Neuronal stem cell (in vitro differentiated cells): ENCODE data around the gene ZMIZ1.

ENCODE experiments used
- DNase-seq: peaks from one replicate; pipeline ENCODE4 v3.0.0-alpha.2; 2013; ENCODE audit warnings: low spot score
- H2AFZ ChIP-seq: one replicate; pipeline ENCODE4 v1.6.1; 2013; ENCODE audit warnings: mild to moderate bottlenecking, low read length, inconsistent platforms
- H2AK5ac ChIP-seq: 2 replicates; pipeline ENCODE4 v1.6.1; 2013; ENCODE audit warnings: low read depth, mild to moderate bottlenecking, inconsistent platforms, low read length, moderate library complexity, mixed read lengths
- H2BK120ac ChIP-seq: 2 replicates; pipeline ENCODE4 v1.6.1; 2013; ENCODE audit warnings: low read depth, mild to moderate bottlenecking, inconsistent platforms, low read length, moderate library complexity, mixed read lengths
- H2BK12ac ChIP-seq: one replicate; pipeline ENCODE4 v1.6.1; 2013; ENCODE audit warnings: low read length, inconsistent platforms
- H2BK15ac ChIP-seq: 2 replicates; pipeline ENCODE4 v1.6.1; 2013; ENCODE audit warnings: mild to moderate bottlenecking, low read length, inconsistent platforms, mixed read lengths
- H2BK5ac ChIP-seq: one replicate; pipeline ENCODE4 v1.6.1; 2013; ENCODE audit warnings: inconsistent platforms, mild to moderate bottlenecking, low read length, moderate library complexity
- H3K14ac ChIP-seq: one replicate; pipeline ENCODE4 v1.6.1; 2013; ENCODE audit warnings: low read length, inconsistent platforms
- H3K18ac ChIP-seq: 2 replicates; pipeline ENCODE4 v1.6.1; 2013; ENCODE audit warnings: low read length, inconsistent platforms
- H3K23ac ChIP-seq: 2 replicates; pipeline ENCODE4 v1.6.1; 2013; ENCODE audit warnings: low read depth, mild to moderate bottlenecking, mixed read lengths, low read length, inconsistent platforms; ENCODE audit not compliant: poor library complexity
- H3K27ac ChIP-seq: replicated peaks from 3 replicates; pipeline ENCODE4 v1.5.1; 2013; ENCODE audit warnings: low read length, inconsistent platforms
- H3K27me3 ChIP-seq, 3 experiments: 2 replicates each; pipeline ENCODE4 v1.6.1; 2013; ENCODE audit warnings: low read length in 3 of 3, mild to moderate bottlenecking in 2 of 3, inconsistent platforms in 1 of 3, low read depth in 1 of 3, mixed read lengths in 1 of 3, moderate library complexity in 1 of 3; ENCODE audit not compliant: control insufficient read depth in 3 of 3, insufficient read depth in 3 of 3
- H3K36me3 ChIP-seq, 2 donors: replicated peaks in 1 of 2; 2 replicates each; pipeline ENCODE4 v1.6.1; 2013; ENCODE audit warnings: low read length in 2 of 2; ENCODE audit not compliant: control insufficient read depth in 2 of 2, insufficient read depth in 2 of 2
- H3K4ac ChIP-seq: 2 replicates; pipeline ENCODE4 v1.6.1; 2013; ENCODE audit warnings: inconsistent platforms, mild to moderate bottlenecking, low read length, moderate library complexity
- H3K4me1 ChIP-seq, 2 donors: 1 replicate in 1 of 2; 2 replicates in 1 of 2; pipeline ENCODE4 v1.6.1; 2013; ENCODE audit warnings: low read length in 2 of 2, low read depth in 1 of 2; ENCODE audit not compliant: control insufficient read depth in 2 of 2, insufficient read depth in 1 of 2
- H3K4me2 ChIP-seq: one replicate; pipeline ENCODE4 v1.6.1; 2013; ENCODE audit warnings: mild to moderate bottlenecking, low read length, inconsistent platforms; ENCODE audit not compliant: insufficient read depth, poor library complexity, severe bottlenecking
- H3K4me3 ChIP-seq, 2 donors: 2 replicates each; pipeline ENCODE4 v1.5.1; 2013; ENCODE audit warnings: low read length in 2 of 2, mild to moderate bottlenecking in 2 of 2, inconsistent platforms in 1 of 2, moderate library complexity in 1 of 2
- H3K79me1 ChIP-seq: one replicate; pipeline ENCODE4 v1.6.1; 2013; ENCODE audit warnings: low read depth, mild to moderate bottlenecking, inconsistent platforms, low read length, moderate library complexity
- H3K9ac ChIP-seq: one replicate; pipeline ENCODE4 v1.6.1; 2013; ENCODE audit warnings: mild to moderate bottlenecking, low read depth, low read length, inconsistent platforms; ENCODE audit not compliant: poor library complexity
- H3K9me3 ChIP-seq, 2 donors: replicated peaks in 1 of 2; 2 replicates each; pipeline versions ENCODE3 to v1.6.1; 2013; ENCODE audit warnings: low read length in 2 of 2, mild to moderate bottlenecking in 2 of 2, inconsistent platforms in 1 of 2, low read depth in 1 of 2, mixed read lengths in 1 of 2, moderate library complexity in 1 of 2; ENCODE audit not compliant: control insufficient read depth in 2 of 2, insufficient read depth in 1 of 2
- H4K8ac ChIP-seq: one replicate; pipeline ENCODE4 v1.6.1; 2013; ENCODE audit warnings: low read depth, mild to moderate bottlenecking, inconsistent platforms, low read length, moderate library complexity
- H4K91ac ChIP-seq: one replicate; pipeline ENCODE4 v1.6.1; 2013; ENCODE audit warnings: low read length, low read depth, mild to moderate bottlenecking, inconsistent platforms; ENCODE audit not compliant: poor library complexity
- WGBS, 2 donors: extraction: QIAGEN DNeasy Blood & Tissue Kit; methylation state at CpG; one replicate each; pipeline ENCODE4 v1.1.7; 2013; ENCODE audit warnings: missing lambda C conversion rate in 2 of 2, mixed read lengths in 1 of 2; ENCODE audit not compliant: insufficient read length in 2 of 2, insufficient replicate concordance in 1 of 2; ENCODE audit errors: extremely low coverage in 2 of 2; 5-methylcytosine and 5-hydroxymethylcytosine counted together

The ZMIZ1 gene

DNA sequence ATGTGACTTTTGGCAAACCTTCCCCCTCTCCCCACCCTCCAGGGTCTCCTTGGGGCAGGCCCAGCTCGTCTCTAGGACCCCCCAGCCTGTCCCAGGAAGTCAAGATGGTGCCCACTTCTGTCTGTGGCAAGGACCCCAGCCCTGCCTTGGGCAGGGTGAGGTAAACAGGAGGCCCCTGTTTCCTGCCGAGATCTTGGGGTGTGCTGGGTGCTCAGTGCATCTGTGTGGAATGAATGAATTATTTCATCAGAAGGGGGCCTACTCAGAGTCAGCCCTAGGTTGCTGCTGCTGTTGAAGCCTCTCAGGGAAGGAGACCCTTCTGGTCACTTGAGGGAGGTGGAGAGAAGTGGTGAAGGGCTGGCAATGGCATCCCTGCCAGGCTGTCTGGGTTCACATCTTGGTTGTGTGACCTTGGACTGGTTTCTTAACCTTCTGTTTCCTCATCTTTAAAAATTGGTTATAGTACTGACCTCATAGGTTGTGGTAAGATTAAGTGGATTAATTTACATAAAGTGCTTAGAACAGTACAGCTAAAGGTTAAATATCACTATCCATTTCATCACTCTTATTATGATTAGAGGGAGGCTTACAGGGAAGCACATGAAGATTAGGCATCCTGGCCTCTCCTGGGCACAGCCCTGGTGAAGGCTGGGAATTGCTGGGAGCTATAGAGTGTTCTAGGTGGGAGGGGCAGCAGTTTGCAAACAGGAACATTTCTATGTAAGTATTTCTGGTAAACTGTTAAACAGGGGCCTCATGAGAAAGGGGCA is 67.7 kb downstream of the ZMIZ1 start:
- H2BK5ac ChIP-seq, result no peak overlapping the region
- H4K8ac ChIP-seq, result no peak overlapping the region
- H2AK5ac ChIP-seq, result no peak overlapping the region
- H3K27me3 ChIP-seq, result no peaks in the 10 kb centered on the region
- no peak overlapping the region for H3K4me3 ChIP-seq
- H3K36me3 ChIP-seq, result peaks cover 22 to 63% of the 10 kb centered on the region in 2 donors
- no peak overlapping the region for H3K9ac ChIP-seq
- H2AFZ ChIP-seq, result no peak overlapping the region
- no CpG with 5 or more reads among the region's 2 CpGs for WGBS, 2 donors
- peak overlapping the region; percentile 41 for H3K18ac ChIP-seq
- no peak overlapping the region for H2BK120ac ChIP-seq
- H3K27ac ChIP-seq, result no peak overlapping the region
- H2BK15ac ChIP-seq, result no peak overlapping the region
- H3K4me2 ChIP-seq, result no peak overlapping the region
- H3K14ac ChIP-seq, result no peak overlapping the region
- peaks cover 42 to 46% of the 10 kb centered on the region in 2 donors for H3K4me1 ChIP-seq
- no peak overlapping the region for H3K4ac ChIP-seq
- no peak for DNase-seq
- no peak overlapping the region for H4K91ac ChIP-seq
- no peak overlapping the region for H2BK12ac ChIP-seq
- no peak overlapping the region for H3K23ac ChIP-seq
- H3K79me1 ChIP-seq, result peaks cover 4% of the 10 kb centered on the region
- no peaks in the 10 kb centered on the region for H3K9me3 ChIP-seq

DNA sequence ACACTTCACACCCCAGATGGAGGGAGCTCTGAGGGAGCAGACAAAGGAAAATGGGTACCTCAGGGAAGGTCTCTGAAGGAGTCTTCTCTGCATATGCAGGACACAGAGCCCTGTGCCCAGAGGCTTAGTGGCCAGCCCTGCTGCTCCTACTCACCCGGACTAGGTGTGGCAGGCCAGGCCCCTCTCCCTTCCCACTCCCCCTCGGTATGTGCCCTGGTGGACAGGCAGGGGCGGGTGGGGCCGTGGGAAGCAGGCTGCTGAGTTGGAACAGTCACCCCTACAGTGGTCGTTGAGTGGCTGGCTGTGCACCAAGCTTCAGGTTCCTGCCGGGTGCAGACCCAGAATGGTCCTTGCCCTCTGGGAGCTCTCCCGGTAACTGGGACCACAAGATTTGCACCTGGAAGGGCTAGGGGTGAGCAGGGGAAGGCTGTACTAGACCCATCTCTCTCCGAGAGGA is 68.6 kb downstream of the ZMIZ1 start:
- Histone ChIP-seq H3K4me3 (no peak overlapping the region), H3K4me1 (peaks cover 37% of the 10 kb centered on the region in 2 donors), H3K14ac (no peak overlapping the region), H3K27ac (no peak overlapping the region), H2BK5ac (no peak overlapping the region), H2AFZ (no peak overlapping the region), H3K18ac (peak overlapping the region; percentile 48), H3K27me3 (no peaks in the 10 kb centered on the region), H3K36me3 (peaks cover 19 to 64% of the 10 kb centered on the region in 2 donors), H4K8ac (no peak overlapping the region), H2BK12ac (no peak overlapping the region), H2BK15ac (no peak overlapping the region), H3K9ac (peak overlapping the region; percentile 25), H3K4ac (no peak overlapping the region), H4K91ac (no peak overlapping the region), H3K4me2 (no peak overlapping the region), H3K9me3 (no peaks in the 10 kb centered on the region), H3K23ac (peak overlapping the region; percentile 59), H2AK5ac (peak overlapping the region; percentile 59), H3K79me1 (peaks cover 5% of the 10 kb centered on the region), H2BK120ac (no peak overlapping the region)
- WGBS, 2 donors, result no CpG with 5 or more reads among the region's 8 CpGs
- no peak for DNase-seq

DNA sequence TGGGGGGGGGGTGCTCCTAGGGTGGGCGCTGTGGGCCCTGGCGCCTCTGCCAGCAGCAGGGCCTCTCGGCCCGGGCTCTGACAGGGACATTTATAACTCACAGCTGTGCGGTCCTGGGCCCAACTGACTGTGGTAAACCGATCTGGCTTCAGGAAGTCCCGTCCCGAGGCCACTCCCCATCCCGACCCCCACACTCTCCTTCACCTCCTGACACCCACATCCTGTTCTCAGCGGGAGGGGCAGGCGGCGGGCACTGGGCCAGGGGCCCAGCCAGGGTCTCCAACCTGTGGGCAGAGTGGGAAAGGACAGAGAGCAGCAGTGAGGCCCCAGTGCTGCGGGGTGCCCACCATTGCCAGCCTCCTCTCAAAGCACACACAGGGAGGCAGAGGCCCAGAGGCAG is 69.1 kb downstream of the ZMIZ1 start:
- no peak overlapping the region for H3K4ac ChIP-seq
- no peak overlapping the region for H3K14ac ChIP-seq
- H3K79me1 ChIP-seq, result peaks cover 5% of the 10 kb centered on the region
- H2BK5ac ChIP-seq, result no peak overlapping the region
- H3K9ac ChIP-seq, result no peak overlapping the region
- no peak overlapping the region for H3K4me2 ChIP-seq
- no peak overlapping the region for H4K8ac ChIP-seq
- no peak overlapping the region for H3K4me3 ChIP-seq
- H2AFZ ChIP-seq, result no peak overlapping the region
- peaks cover 32% of the 10 kb centered on the region in 2 donors for H3K4me1 ChIP-seq
- H2BK12ac ChIP-seq, result no peak overlapping the region
- H3K9me3 ChIP-seq, result no peaks in the 10 kb centered on the region
- H4K91ac ChIP-seq, result no peak overlapping the region
- peak overlapping the region; percentile 68 for H3K18ac ChIP-seq
- peak overlapping the region; percentile 59 for H2AK5ac ChIP-seq
- H3K23ac ChIP-seq, result no peak overlapping the region
- H2BK120ac ChIP-seq, result no peak overlapping the region
- no peak overlapping the region for H3K27ac ChIP-seq
- DNase-seq, result no peak
- no CpG with 5 or more reads among the region's 13 CpGs for WGBS, 2 donors
- no peaks in the 10 kb centered on the region for H3K27me3 ChIP-seq
- peaks cover 23 to 69% of the 10 kb centered on the region in 2 donors for H3K36me3 ChIP-seq
- no peak overlapping the region for H2BK15ac ChIP-seq

GRCh38 chr10:79138449-79139123 is 69.8 kb downstream of the ZMIZ1 start:
- H2BK12ac ChIP-seq, result no peak overlapping the region
- no peak overlapping the region for H2AFZ ChIP-seq
- no peaks in the 10 kb centered on the region for H3K9me3 ChIP-seq
- peaks cover 23 to 76% of the 10 kb centered on the region in 2 donors for H3K36me3 ChIP-seq
- no peak overlapping the region for H2BK120ac ChIP-seq
- H2BK15ac ChIP-seq, result no peak overlapping the region
- no peak overlapping the region for H3K14ac ChIP-seq
- H4K91ac ChIP-seq, result no peak overlapping the region
- H3K9ac ChIP-seq, result no peak overlapping the region
- peaks cover 24 to 28% of the 10 kb centered on the region in 2 donors for H3K4me1 ChIP-seq
- no peaks in the 10 kb centered on the region for H3K27me3 ChIP-seq
- DNase-seq, result no peak
- no peak overlapping the region for H3K23ac ChIP-seq
- H3K79me1 ChIP-seq, result peaks cover 6% of the 10 kb centered on the region
- H3K18ac ChIP-seq, result no peak overlapping the region
- H3K4me2 ChIP-seq, result no peak overlapping the region
- no peak overlapping the region for H4K8ac ChIP-seq
- H2BK5ac ChIP-seq, result no peak overlapping the region
- H3K27ac ChIP-seq, result no peak overlapping the region
- no peak overlapping the region for H2AK5ac ChIP-seq
- no peak overlapping the region for H3K4ac ChIP-seq
- H3K4me3 ChIP-seq, result no peak overlapping the region
- no CpG with 5 or more reads among the region's 5 CpGs for WGBS, 2 donors
